Measurements from ENCODE around the gene PTPRE.
A peak's percentile ranks its signal among the peaks of the same experiment; 100 is the strongest.

PTPRE gene

GRCh38 chr10:128001849-128002248 lies 94.9 kb downstream of the PTPRE start:
- ATAC-seq, result no peak

DNA sequence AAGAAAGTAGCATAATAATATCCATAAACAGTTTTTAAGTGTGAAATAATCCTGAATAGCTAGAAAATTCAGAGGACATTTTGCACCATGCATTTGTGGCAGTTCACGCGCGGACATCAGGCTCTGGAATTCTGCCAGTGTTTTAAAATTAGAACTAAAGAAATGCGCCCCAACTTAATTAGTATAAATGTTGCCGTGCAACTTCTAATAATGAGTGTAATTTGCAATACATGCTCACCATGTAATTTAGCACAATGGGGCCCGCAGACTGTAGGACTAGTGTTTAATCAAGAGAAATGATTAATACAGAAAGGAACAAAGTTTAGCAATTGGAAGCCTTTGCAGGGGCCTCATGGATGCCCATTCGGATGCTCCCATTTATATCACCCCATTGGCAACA lies 96.6 kb downstream of the PTPRE start:
- ATAC-seq, result no peak

DNA sequence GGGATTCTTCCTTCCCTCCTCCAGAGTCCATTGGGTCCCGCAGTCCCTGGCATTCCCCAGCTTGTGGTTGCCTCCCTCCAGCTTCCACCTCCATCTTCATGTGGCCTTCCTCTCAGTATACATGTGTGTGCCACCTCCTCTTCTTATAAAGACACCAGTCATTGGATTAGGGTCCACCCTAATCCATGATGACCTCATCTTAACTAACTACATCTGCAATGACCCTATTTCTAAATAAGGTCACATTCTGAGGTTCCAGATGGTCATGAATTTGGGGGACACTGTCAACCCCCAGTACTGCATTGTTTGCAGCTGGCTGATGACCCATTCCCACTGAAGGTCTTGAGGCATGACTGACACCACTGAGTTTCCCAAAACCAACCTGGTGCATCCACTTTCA lies 99.0 kb downstream of the PTPRE start:
- ATAC-seq, result no peak

- ATAC-seq, result no peak
Measured at GRCh38 chr10:128007056-128007455, 100.2 kb downstream of the PTPRE start.

DNA sequence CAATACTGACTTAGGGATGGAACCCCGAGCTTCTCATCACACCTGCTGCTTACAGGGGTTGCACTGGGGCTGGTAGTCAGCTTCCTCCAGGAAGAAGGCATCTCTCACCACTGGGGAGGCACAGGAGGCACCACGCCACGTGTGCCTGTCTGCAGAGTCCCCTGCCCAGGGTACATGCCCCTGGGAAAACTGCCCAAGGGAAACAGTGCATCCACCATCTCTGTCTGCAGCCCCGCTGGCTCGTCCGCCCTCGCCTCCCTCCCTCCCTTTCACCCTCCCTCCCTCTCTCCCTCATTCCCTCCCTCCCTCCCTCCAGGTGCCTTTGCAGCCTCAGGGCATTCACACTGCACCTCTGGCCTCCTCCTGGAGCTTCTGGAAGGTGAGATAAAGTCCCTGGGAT lies 101.1 kb downstream of the PTPRE start:
- ATAC-seq, result no peak

- no peak for ATAC-seq
Measured at GRCh38 chr10:128008521-128009250, 101.8 kb downstream of the PTPRE start.

DNA sequence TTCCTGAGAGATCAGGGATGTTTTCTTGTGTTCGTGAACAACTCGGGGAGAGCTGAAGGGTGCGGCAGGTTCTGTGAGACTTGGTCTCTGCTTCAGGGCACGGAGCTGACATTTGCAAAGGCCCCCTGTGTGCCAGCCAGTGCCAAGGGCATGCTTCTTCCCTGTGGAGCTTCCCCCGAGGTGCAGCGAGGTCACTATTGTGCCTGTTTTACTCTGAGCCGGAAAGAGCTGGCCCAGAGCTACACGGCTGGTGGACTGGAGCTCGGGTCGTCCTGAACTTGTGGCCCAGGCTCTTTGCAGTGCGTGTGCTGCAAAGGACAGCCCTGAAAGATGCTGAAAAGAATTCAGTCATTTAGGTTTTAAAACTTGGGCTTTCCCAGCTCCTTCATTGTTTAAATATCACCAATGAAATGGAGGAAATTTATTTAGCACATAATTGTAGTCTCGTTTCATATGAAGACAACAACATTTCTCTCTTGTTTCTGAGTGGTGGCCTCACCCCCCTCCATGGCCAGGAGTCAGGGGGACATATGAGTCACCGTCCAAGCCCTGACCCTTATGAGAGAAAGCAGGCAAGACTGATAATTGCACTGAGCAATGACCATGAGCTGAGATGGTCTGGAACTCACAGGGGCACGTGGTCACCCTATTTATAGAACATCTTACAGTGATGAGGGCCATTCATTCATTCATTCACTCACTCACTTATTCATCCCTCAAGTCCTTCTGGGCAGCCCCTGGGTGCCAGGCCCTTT lies 102.6 kb downstream of the PTPRE start:
- no peak for ATAC-seq

DNA sequence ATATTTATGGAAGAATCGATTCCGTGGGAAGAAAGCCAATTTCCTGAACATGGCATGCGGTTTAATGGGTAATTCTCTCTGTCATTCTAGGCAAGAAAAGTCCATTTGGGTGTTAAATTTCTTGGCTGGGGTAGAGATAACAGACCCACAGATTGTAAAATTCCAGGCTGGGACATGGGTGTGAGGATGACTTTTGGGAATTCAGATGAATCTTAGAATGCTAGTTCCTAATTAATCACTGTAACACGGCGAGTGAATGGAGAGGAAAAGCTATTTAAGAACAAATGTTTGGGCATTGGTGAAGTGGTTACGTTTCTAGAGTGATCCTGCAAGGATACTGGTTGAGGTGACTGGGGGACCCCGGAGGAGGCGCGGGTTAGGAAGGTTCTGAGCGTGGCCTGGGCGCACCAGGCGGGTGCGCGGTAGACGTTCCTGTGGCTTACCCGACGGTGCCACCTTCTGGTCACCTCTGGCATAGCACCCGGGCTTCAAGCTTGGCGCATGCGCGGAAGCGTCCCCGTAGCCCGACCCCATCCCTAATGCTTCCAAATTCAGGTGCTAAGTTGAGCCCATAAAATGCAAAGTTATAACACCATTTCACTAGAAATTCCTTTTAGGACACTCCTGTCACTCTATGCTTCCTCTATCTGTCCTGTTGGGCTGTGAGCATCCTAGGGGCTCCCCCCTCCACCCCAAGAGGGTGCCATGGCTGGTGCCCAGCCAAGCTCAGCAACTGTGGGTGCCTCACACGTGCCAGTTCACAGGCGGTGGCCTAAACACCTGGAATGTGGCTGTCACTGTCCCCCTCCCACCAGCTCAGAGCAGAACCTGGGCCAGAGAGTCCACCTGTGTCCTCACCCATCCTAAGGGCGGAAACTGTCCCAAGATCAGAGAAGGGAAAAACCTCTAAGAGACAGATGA lies 104.4 kb downstream of the PTPRE start:
- ATAC-seq, result peak; percentile 84 to 86

GRCh38 chr10:128013626-128014025 lies 106.7 kb downstream of the PTPRE start:
- ATAC-seq, result peak; percentile 43 to 54

GRCh38 chr10:128014236-128014635 lies 107.3 kb downstream of the PTPRE start:
- no peak for ATAC-seq

DNA sequence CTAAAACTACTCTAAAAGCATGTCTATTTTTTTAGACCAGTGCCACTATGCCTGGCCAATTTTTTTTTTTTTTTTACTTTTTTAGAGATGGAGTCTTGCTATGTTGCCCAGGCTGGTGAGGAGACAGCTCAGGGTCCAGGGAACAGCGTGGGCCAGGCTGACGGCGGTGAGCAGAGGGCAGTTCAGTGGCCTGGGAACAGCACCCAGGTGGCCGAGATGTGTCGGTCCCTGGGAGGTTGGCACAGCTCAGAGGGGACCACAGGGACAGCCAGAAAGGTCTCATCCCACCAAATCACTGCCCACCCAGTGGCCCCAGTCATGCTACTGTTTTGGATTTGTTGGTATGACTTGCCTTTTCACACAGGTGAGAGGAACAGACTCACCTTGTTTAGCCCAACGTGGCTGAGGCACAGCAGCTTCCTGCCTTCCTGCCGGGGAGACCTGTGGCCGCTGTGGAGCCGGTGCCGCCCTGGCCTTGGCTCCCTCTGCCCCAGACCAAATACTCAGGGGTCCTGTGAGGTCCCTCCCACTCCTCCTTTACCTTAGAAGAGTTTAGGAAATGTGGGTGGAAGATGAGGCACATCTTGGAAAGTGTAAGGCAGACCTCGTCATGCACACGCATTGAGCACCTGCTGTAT lies 109.6 kb downstream of the PTPRE start:
- ATAC-seq, result no peak

- ATAC-seq, result no peak
Measured at GRCh38 chr10:128017822-128018221, 110.9 kb downstream of the PTPRE start.

GRCh38 chr10:128018236-128018635 lies 111.3 kb downstream of the PTPRE start:
- ATAC-seq, result no peak

GRCh38 chr10:128018691-128019090 lies 111.8 kb downstream of the PTPRE start:
- ATAC-seq, result no peak

DNA sequence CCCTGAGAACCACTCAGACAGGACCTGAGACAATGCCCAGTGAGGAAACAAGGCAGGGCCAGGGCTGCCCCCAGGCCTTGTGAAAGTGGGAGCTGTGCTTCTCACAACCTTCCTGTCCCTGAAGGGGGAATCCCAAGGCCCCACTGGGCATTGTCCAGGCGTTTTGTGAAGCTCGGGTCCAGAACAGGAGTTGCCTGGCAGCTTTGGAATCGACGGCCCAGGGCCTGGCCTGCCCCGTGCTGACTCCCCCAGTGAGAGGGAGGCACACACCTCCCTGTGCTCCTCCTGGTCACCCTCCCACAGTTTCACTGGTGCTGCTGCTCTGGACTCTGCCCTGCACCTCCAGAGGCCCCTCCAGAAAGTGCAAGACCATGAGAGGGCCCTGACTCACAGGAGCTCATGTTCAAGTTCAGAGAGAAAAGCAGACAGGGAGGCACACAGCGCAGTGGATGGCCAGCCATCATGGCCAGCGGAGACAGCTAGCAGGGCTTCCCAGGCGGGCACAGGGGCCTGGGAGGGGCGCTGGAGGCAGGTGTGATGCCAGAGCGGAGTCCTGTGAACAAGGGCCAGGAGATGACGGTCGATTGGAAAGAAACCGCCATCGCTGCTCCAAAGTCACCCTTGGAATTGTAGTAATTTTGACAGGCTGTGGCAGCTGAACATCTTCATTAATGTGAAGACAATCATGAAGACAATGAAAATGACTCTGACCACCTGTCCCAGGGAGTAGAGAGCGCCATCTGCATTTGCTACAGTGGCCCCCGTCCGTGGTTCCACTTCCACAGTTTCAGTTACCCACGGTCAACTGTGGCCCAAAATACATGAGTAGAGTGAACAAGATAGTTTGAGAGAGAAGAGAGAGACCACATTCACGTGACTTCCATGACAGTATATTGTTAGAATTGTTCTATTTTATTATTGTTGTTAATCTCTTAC lies 115.6 kb downstream of the PTPRE start:
- ATAC-seq, result no peak

DNA sequence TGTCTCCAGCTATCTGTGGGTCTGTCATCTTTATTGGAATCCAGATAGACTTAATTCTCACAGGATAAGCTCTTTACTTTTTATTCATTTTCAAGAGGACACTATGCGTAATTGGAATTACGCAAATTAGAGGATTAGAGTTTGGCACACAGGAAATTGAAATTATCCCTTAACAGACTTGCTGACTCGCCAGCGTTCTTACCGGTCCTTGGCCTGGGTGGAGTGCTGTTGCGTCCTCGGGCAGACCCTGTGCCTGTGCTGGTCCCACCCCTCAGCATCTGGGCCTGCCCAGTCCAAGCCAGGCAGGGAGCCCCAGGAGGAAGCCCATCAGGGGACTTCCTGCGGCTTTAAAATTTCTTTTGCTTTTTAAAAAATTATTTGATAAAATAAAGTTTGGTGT lies 117.5 kb downstream of the PTPRE start:
- no peak for ATAC-seq

GRCh38 chr10:128025437-128025836 lies 118.5 kb downstream of the PTPRE start:
- no peak for ATAC-seq

- no peak for ATAC-seq
Measured at GRCh38 chr10:128025951-128026350, 119.0 kb downstream of the PTPRE start.

DNA sequence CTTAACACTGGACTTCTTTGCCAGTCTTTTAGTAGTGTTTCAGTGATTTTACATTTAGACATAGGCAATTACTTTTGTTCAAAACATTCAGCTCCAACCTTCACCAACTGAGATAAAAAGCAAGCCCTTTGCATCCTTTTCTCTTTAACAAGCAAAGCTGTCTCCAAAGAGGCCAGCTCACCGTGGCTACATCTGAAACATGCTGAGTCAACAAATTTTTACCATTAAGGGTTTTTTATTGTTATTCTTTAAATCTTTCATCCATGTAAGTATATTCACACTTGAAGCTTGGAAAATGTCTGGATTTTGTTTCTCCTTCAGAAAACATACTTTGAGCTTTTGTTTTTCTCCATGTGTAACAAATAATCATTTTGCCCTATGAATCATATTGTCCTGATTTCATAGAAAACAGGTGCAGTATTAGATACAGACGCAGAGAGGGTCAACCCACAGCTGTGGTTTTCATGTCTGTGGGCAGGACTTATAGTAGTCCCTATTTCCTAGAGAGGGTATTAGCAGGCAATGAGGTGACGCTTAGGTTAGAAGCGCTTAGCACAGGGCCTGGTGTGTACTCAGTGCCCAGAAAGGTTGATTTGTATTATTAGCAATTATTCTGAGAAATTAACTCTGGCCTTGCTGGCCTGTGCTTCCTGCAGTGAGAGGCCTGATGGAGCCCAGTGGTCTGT lies 119.9 kb downstream of the PTPRE start:
- peak; percentile 74 to 90 for ATAC-seq

DNA sequence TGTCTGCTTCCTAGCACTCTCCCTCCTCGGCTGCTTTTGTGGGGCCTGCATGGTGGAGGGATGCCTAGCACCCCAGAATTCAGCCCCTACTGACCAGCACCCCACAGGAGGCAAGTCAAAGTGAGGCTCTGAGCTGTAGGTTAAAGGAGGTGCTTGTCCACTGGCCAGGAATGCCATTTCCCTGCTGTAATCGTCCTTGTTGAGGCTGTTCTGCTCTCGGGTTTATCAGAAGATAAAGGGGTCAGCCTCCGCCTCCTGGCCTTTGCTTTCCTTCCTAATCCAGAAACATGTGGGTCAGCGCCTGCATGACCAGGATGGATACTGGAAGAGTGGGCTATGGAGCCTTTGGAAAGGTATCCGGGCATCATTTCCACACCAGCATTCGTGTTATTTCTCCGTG lies 120.4 kb downstream of the PTPRE start:
- ATAC-seq, result no peak
